Inferior parietal cortex (tissue), 1 donor: ENCODE measurements around the gene UBXN11.
"Not testable (repeated sequence)": the region's sequence is repeated elsewhere in the genome, so short reads cannot be mapped to it uniquely, and the experiment has no call there.

Source experiments
- DNase-seq: peaks from one replicate; pipeline ENCODE4 v3.0.0-alpha.2; 2016; ENCODE audit errors: extremely low spot score

UBXN11 gene

GRCh38 chr1:26336477-26337205 lies 30.2 kb upstream of the UBXN11 start:
- no peak for DNase-seq

GRCh38 chr1:26335774-26336476 lies 29.5 kb upstream of the UBXN11 start:
- no peak for DNase-seq

GRCh38 chr1:26333312-26333711 lies 26.9 kb upstream of the UBXN11 start:
- DNase-seq, result not testable (repeated sequence)

- DNase-seq, result no peak
Observed at GRCh38 chr1:26330276-26330675, 23.8 kb upstream of the UBXN11 start.

GRCh38 chr1:26329380-26329779 lies 22.9 kb upstream of the UBXN11 start:
- not testable (repeated sequence) for DNase-seq

GRCh38 chr1:26328597-26328996 lies 22.2 kb upstream of the UBXN11 start:
- DNase-seq, result no peak

GRCh38 chr1:26327956-26328362 lies 21.5 kb upstream of the UBXN11 start:
- DNase-seq, result no peak

GRCh38 chr1:26324550-26324949 lies 18.1 kb upstream of the UBXN11 start:
- no peak for DNase-seq

GRCh38 chr1:26323382-26323781 lies 16.9 kb upstream of the UBXN11 start:
- no peak for DNase-seq

- DNase-seq, result no peak
Observed at GRCh38 chr1:26322042-26322331, 15.6 kb upstream of the UBXN11 start.

- peak; percentile 95 for DNase-seq
Observed at GRCh38 chr1:26321315-26322041, 15.0 kb upstream of the UBXN11 start.

- no peak for DNase-seq
Observed at GRCh38 chr1:26320896-26321295, 14.5 kb upstream of the UBXN11 start.

- DNase-seq, result no peak
Observed at GRCh38 chr1:26318338-26319064, 12.1 kb upstream of the UBXN11 start.

GRCh38 chr1:26317612-26318337 lies 11.3 kb upstream of the UBXN11 start, which contains the start of gene CD52:
TSS of gene CD52 (plus strand) at chr1:26317958. CDS start at chr1:26318018, 60 bp downstream.
- DNase-seq, result no peak

- no peak for DNase-seq
Observed at GRCh38 chr1:26317146-26317545, 10.7 kb upstream of the UBXN11 start.

GRCh38 chr1:26315874-26316850 lies 9.7 kb upstream of the UBXN11 start:
- DNase-seq, result no peak

GRCh38 chr1:26314501-26314900 lies 8.1 kb upstream of the UBXN11 start:
- no peak for DNase-seq

- not testable (repeated sequence) for DNase-seq
Observed at GRCh38 chr1:26307966-26308899, 1.8 kb upstream of the UBXN11 start.

GRCh38 chr1:26307363-26307781 lies 936 bp upstream of the UBXN11 start:
- no peak for DNase-seq
